GM12865 (cell line): Measurements from ENCODE around the gene CATSPERZ.

ENCODE experiments used
- DNase-seq: peaks from one replicate; pipeline ENCODE4 v3.0.0; 2010; ENCODE audit warnings: low read depth
- H3K4me3 ChIP-seq: 2 replicates; pipeline ENCODE4 v1.5.1; 2011; ENCODE audit warnings: mild to moderate bottlenecking, low read depth, low read length, control low read depth
- TF ChIP-seq, protein P1 (sequence below): IDR thresholded peaks from 2 replicates; pipeline ENCODE4 v1.5.1; 2011; ENCODE audit warnings: low read length, control low read depth, low read depth, inconsistent platforms; ENCODE audit not compliant: insufficient read depth; ENCODE audit errors: missing control alignments

CATSPERZ gene

DNA sequence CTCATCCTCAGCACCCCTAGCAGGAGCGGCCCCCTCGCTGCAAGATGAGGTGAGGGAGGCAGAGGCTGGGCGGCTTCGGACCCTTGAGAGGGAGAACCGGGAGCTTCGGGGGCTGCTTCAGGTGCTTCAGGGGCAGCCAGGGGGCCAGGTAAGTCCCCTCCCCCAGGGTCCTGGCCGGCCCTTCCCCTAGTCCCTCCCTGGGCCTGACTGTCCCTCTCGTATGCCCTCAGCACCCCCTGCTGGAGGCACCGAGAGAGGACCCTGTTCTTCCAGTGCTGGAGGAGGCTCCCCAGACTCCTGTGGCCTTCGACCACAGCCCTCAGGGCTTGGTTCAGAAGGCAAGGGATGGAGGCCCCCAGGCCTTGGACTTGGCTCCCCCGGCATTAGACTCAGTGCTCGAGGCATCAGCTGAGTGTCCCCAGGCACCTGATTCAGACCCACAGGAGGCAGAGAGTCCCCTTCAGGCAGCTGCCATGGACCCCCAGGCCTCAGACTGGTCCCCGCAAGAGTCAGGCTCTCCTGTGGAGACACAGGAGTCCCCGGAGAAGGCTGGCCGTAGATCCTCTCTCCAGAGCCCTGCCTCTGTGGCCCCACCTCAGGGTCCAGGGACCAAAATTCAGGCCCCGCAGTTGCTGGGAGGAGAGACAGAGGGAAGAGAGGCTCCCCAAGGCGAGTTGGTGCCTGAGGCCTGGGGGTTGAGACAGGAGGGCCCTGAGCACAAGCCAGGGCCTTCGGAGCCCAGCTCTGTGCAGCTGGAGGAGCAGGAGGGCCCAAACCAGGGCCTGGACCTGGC, 43.8 kb downstream of the CATSPERZ start:
- no peak overlapping the region for H3K4me3 ChIP-seq
- TF ChIP-seq, protein P1, sequence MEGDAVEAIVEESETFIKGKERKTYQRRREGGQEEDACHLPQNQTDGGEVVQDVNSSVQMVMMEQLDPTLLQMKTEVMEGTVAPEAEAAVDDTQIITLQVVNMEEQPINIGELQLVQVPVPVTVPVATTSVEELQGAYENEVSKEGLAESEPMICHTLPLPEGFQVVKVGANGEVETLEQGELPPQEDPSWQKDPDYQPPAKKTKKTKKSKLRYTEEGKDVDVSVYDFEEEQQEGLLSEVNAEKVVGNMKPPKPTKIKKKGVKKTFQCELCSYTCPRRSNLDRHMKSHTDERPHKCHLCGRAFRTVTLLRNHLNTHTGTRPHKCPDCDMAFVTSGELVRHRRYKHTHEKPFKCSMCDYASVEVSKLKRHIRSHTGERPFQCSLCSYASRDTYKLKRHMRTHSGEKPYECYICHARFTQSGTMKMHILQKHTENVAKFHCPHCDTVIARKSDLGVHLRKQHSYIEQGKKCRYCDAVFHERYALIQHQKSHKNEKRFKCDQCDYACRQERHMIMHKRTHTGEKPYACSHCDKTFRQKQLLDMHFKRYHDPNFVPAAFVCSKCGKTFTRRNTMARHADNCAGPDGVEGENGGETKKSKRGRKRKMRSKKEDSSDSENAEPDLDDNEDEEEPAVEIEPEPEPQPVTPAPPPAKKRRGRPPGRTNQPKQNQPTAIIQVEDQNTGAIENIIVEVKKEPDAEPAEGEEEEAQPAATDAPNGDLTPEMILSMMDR, result peak; percentile 24
- DNase-seq, result no peak

DNA sequence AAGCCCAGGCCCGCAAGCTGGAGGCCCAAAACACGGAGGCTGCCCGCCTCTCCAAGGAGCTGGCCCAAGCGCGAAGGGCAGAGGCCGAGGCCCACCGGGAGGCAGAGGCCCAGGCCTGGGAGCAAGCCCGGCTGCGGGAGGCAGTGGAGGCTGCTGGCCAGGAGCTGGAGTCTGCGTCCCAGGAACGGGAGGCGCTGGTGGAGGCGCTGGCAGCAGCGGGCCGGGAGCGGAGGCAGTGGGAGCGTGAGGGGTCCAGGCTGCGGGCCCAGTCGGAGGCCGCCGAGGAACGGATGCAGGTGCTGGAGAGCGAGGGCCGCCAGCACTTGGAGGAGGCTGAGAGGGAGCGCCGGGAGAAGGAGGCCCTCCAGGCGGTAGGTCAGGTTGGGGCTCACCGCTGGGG, 44.6 kb downstream of the CATSPERZ start:
- no peak overlapping the region for H3K4me3 ChIP-seq
- TF ChIP-seq, protein P1, result no peak
- no peak for DNase-seq

DNA sequence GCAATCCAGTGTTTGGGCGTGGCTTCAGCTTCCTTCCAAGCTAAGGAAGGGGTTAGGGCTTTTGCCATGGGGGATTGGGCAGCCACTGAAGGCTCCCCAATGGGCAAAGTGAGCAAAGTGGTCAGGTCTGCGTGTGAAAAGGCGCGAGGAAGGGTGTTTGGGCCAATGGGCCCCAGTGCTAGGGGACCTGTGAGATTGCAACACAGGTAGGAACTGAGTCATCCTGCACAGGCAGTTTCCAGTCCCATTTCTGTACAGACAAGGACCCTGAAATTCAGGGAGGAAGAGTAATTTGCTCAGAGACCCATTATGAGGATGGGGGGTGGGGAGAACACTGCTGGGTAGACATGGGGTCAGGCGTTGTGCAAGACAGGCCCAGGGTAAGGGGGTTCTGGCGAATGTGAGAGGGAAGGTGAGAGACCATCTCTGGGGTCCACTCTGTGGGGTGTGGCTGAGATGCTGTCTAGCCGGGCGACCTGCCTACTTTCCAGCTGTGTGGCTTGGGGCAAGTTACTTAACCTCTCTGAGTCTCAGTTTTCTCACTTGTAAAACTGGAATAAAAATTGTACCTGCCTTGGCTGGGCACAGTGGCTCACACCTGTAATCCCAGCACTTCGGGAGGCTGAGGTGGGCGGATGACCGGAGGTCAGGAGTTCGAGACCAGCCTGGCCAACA, 47.2 kb downstream of the CATSPERZ start:
- DNase-seq, result no peak
- TF ChIP-seq, protein P1, result no peak
- H3K4me3 ChIP-seq, result no peak overlapping the region

DNA sequence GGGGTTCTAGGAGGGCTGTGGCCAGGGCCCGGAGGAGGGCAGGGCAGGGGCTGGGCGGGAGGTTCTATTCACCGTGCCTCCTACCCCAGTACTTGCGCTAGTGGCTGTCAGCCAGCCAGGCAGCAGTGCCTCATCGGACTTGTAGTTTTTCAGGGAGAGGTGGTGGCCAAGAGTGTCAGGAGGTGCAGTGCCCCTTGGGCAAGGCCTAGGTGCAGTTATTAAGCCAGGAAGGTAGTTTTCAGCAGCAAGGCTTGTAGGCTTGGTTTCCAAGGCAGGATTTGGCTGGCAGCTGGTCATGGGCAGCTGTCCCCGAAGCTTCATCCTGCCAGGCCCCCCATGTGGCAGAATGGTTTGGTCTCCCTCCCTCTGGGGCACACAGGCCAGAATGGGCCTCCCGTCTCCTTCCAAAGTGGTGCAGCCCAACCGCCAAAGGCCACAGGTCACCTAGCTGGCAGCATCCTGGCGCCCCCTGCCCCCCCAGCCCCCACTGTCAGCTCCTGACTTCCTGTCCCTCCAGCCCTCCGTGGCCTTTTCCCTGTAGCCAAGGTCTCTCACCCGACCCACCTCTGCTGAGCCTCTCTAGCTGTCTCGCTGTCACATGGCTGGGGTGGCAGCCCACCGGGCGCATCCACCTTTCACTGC, 48.3 kb downstream of the CATSPERZ start:
- TF ChIP-seq, protein P1, result no peak
- DNase-seq, result no peak
- no peak overlapping the region for H3K4me3 ChIP-seq

DNA sequence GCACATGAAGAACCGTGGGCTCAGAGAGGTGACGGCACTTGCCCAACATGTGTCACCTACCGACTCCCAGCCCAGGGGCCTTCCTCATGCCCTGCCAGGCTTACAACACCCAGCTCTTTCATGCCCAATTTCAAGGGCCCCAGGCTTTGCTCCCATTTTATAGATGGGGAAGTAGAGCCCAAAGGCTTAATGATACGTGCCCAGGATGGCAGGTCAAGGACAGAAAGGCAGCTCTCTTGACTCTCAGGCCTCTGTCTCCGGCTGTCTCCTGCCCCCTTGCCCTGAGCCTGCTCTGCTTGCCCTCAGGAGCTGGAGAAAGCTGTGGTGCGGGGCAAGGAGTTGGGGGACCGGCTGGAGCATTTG, 48.8 kb downstream of the CATSPERZ start:
- DNase-seq, result no peak
- no peak overlapping the region for H3K4me3 ChIP-seq
- TF ChIP-seq, protein P1, result no peak

DNA sequence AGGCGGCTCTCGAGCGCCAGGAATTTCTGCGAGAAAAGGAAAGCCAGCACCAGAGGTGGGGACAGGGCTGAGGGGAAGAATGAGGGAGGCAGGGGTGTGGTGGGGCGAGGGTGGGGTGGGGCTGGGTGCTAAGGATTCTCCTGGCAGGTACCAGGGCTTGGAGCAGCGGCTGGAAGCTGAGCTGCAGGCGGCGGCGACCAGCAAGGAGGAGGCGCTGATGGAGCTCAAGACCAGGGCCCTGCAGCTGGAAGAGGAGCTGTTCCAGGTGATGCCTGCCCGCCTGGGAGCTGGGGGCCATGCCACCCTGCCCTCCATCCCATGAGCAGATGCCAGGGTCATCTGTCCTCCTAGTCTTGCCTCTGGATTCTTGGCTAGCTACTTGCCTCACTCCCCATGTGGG, 49.2 kb downstream of the CATSPERZ start:
- TF ChIP-seq, protein P1, result no peak
- no peak for DNase-seq
- H3K4me3 ChIP-seq, result no peak overlapping the region
